Effector CD4-positive, alpha-beta T cell (primary cell): Measurements from ENCODE around the gene CRYGS.
"Not testable (repeated sequence)": the region's sequence is repeated elsewhere in the genome, so short reads cannot be mapped to it uniquely, and the experiment has no call there.

Experiments
- DNase-seq: peaks from one replicate; pipeline ENCODE4 v3.0.0-alpha.2; 2020

The CRYGS gene

GRCh38 chr3:186516646-186517045 is 27.5 kb downstream of the CRYGS start:
- DNase-seq: no peak

- DNase-seq: no peak
These were observed 29.1 kb downstream of the CRYGS start for GRCh38 chr3:186515125-186515524.

GRCh38 chr3:186514296-186515002 is 29.7 kb downstream of the CRYGS start:
- no peak for DNase-seq

- DNase-seq: no peak
These were observed 30.8 kb downstream of the CRYGS start for GRCh38 chr3:186513386-186513785.

GRCh38 chr3:186512570-186513302 is 31.4 kb downstream of the CRYGS start:
- DNase-seq: no peak

GRCh38 chr3:186511702-186512101 is 32.5 kb downstream of the CRYGS start:
- no peak for DNase-seq

- DNase-seq: no peak
These were observed 32.9 kb downstream of the CRYGS start for GRCh38 chr3:186511245-186511644.

GRCh38 chr3:186510374-186511079 is 33.7 kb downstream of the CRYGS start:
- no peak for DNase-seq

GRCh38 chr3:186509423-186509822 is 34.8 kb downstream of the CRYGS start:
- DNase-seq: no peak

GRCh38 chr3:186506857-186507256 is 37.3 kb downstream of the CRYGS start:
- DNase-seq: no peak

- DNase-seq: no peak
These were observed 37.9 kb downstream of the CRYGS start for GRCh38 chr3:186506191-186506739.

- no peak for DNase-seq
These were observed 41.0 kb downstream of the CRYGS start for GRCh38 chr3:186502966-186503712.

GRCh38 chr3:186502138-186502948 is 41.8 kb downstream of the CRYGS start:
- no peak for DNase-seq

- not testable (repeated sequence) for DNase-seq
These were observed 44.2 kb downstream of the CRYGS start for GRCh38 chr3:186499949-186500348.

GRCh38 chr3:186498022-186498421 is 46.2 kb downstream of the CRYGS start:
- not testable (repeated sequence) for DNase-seq

- DNase-seq: no peak
These were observed 46.6 kb downstream of the CRYGS start for GRCh38 chr3:186497608-186498007.

- DNase-seq: no peak
These were observed 47.5 kb downstream of the CRYGS start for GRCh38 chr3:186496635-186497034.

- no peak for DNase-seq
These were observed 48.2 kb downstream of the CRYGS start for GRCh38 chr3:186496016-186496415.

GRCh38 chr3:186493525-186494255 is 50.5 kb downstream of the CRYGS start:
- no peak for DNase-seq

- no peak for DNase-seq
These were observed 51.7 kb downstream of the CRYGS start for GRCh38 chr3:186492385-186492984.

- DNase-seq: no peak
These were observed 54.7 kb downstream of the CRYGS start for GRCh38 chr3:186489507-186489906.
